Measurements from ENCODE around the gene ZMAT5. TPM values are rescaled to one million over a fixed set of nuclear protein-coding genes. Genes with fewer than 3 reads are reported as not detected.

The ZMAT5 gene
- total RNA-seq, 1 donor from 2014 or later = 13.8 TPM

- no peak for DNase-seq
Observed at GRCh38 chr22:29683536-29683935, 83.3 kb downstream of the ZMAT5 start.

Small RNA genes within 50 kb of the gene (small RNA-seq; reads per million reads assigned to genes)
- gene AC004882.2 (ENCODE audit: low replicate concordance) (not detected), gene RF00019 (ENCODE audit: low replicate concordance) (not detected)

Other genes starting within 250 kb of the ZMAT5 start
- 30.3 TPM for gene THOC5, start 213.2 kb downstream of the ZMAT5 start, total RNA-seq
- 24.9 TPM for gene NIPSNAP1, start 185.9 kb downstream of the ZMAT5 start, total RNA-seq
- 41.4 TPM for gene NF2, start 163.4 kb downstream of the ZMAT5 start, total RNA-seq
- gene CABP7, start 47.0 kb downstream of the ZMAT5 start, total RNA-seq = 0.21 TPM
- gene UQCR10, start 362 bp upstream of the ZMAT5 start, total RNA-seq = 72.9 TPM
- gene ASCC2, start 71.3 kb upstream of the ZMAT5 start, total RNA-seq = 24.8 TPM
- 68.2 TPM for gene MTMR3, start 116.2 kb upstream of the ZMAT5 start, total RNA-seq